ENCODE data around the gene SLC37A4. TPM values are rescaled to one million over a fixed set of nuclear protein-coding genes. Genes with fewer than 3 reads are reported as not detected.
A peak's percentile ranks its signal among the peaks of the same experiment; 100 is the strongest.
"Not testable (repeated sequence)": the region's sequence is repeated elsewhere in the genome, so short reads cannot be mapped to it uniquely, and the experiment has no call there.

SLC37A4 gene
- total RNA-seq, 2 experiments from 2014 or later = 14.8 to 16.6 TPM

DNA sequence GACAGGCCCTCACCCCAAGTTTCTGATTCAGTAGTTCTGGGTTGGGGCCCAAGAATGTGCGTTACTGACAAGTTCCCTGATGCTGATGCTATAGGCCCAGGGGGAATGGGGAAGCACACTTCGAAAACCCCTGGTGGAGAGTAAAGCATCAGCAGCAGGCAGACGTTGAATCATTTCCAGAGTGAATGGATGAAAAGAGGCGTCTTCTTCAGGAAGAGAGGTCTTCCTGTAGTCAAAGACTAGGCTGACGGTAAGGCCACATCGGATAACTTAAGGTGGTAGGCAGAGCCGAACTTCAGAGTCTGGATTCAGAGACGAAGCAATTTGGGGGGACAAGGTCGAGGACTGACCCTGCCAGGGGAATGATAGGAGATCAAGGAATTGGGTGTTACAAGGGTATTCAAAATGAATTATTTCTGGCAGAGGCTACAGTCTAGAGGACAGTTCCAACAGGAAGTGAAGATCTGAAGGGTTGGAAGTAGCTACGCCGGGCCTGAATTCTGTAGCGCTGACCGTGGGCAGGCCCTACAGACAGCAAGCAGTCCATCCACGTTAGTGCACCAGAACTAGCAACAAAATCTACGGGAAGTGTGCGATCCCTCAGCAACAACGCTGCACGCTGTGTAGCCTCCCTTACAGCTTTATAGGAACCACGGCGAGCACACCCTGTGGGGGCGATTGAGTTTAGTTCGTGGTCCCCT, 33.6 kb downstream of the SLC37A4 start:
- Histone ChIP-seq H2AFZ (ENCODE audit: low read length) (peak overlapping the region; percentile 48), H3K9me3 (ENCODE audit: low read length) (no peaks in the 10 kb centered on the region), H3K4me2 (ENCODE audit: low read length) (peak overlapping the region; percentile 90), H3K36me3 (ENCODE audit: insufficient read depth, low read length) (peaks cover 37% of the 10 kb centered on the region), H3K4me3 (ENCODE audit: low read depth, low read length, poor library complexity, severe bottlenecking) (peak overlapping the region; percentile 88), H3K9me2 (ENCODE audit: insufficient read depth, low read length) (no peaks in the 10 kb centered on the region), H3K79me2 (ENCODE audit: insufficient read depth, low read depth, low read length) (peaks cover 33% of the 10 kb centered on the region; the same call in 1 of the 2 replicates), H3K4me1 (ENCODE audit: insufficient read depth, low read length, poor library complexity, severe bottlenecking) (peaks cover 19% of the 10 kb centered on the region), H3K27ac (ENCODE audit: low read depth, low read length, poor library complexity, severe bottlenecking) (peak overlapping the region; percentile 50), H4K20me1 (ENCODE audit: insufficient read depth, low read length) (no peaks in the 10 kb centered on the region)
- CTCF ChIA-PET (ENCODE audit: unreplicated experiment) = interaction anchor here (0.6 to 0.8 kb wide), 4 partner anchors 12 to 105 kb away, joined by 3 to 4 read pairs (median 3); no protein-coding TSS in a partner anchor
- TSS peak; percentile 81 for BruUV-seq (replicated peaks)
- TF ChIP-seq, protein P1, sequence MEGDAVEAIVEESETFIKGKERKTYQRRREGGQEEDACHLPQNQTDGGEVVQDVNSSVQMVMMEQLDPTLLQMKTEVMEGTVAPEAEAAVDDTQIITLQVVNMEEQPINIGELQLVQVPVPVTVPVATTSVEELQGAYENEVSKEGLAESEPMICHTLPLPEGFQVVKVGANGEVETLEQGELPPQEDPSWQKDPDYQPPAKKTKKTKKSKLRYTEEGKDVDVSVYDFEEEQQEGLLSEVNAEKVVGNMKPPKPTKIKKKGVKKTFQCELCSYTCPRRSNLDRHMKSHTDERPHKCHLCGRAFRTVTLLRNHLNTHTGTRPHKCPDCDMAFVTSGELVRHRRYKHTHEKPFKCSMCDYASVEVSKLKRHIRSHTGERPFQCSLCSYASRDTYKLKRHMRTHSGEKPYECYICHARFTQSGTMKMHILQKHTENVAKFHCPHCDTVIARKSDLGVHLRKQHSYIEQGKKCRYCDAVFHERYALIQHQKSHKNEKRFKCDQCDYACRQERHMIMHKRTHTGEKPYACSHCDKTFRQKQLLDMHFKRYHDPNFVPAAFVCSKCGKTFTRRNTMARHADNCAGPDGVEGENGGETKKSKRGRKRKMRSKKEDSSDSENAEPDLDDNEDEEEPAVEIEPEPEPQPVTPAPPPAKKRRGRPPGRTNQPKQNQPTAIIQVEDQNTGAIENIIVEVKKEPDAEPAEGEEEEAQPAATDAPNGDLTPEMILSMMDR (conservative IDR thresholded peaks at IDR 0.05; ENCODE audit: low read length) = peak; percentile 65
- TF ChIP-seq EZH2phosphoT487 (IDR thresholded peaks at IDR 0.05; ENCODE audit: borderline replicate concordance, low read depth, low read length) = no peak
- POLR2A ChIA-PET = interaction anchor here (0.6 to 1.7 kb wide), 11 partner anchors 18 to 779 kb away, joined by 3 to 12 read pairs (median 3); partner anchors contain the start of genes HYOU1, RPS25, TRAPPC4 and VPS11
- peak; percentile 69 for DNase-seq (ENCODE audit: low spot score)
- intact Hi-C loops (cut with micrococcal nuclease; ENCODE audit: unreplicated experiment) = no loop called here

DNA sequence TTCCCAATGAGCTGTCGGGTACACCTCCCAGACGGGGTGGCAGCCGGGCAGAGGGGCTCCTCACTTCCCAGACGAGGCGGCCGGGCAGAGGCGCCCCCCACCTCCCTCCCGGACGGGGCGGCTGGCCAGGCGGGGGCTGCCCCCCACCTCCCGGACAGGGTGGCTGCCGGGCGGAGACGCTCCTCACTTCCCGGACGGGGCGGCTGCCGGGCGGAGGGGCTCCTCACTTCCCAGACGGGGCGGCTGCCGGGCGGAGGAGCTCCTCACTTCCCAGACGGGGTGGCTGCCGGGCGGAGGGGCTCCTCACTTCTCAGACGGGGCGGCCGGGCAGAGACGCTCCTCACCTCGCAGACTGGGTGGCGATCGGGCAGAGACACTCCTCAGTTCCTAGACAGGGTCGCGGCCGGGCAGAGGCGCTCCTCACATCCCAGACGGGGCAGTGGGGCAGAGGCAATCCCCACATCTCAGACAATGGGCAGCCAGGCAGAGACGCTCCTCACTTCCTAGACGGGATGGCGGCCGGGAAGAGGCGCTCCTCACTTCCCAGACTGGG, 39.1 kb downstream of the SLC37A4 start:
- H3K79me2 ChIP-seq (ENCODE audit: insufficient read depth, low read depth, low read length); H4K20me1 ChIP-seq (ENCODE audit: insufficient read depth, low read length); POLR2A ChIA-PET; H3K36me3 ChIP-seq (ENCODE audit: insufficient read depth, low read length); DNase-seq (ENCODE audit: low spot score); H2AFZ ChIP-seq (ENCODE audit: low read length); CTCF ChIA-PET (ENCODE audit: unreplicated experiment); H3K9me3 ChIP-seq (ENCODE audit: low read length); H3K4me2 ChIP-seq (ENCODE audit: low read length); intact Hi-C loops (cut with micrococcal nuclease; ENCODE audit: unreplicated experiment); H3K9me2 ChIP-seq (ENCODE audit: insufficient read depth, low read length); H3K4me1 ChIP-seq (ENCODE audit: insufficient read depth, low read length, poor library complexity, severe bottlenecking); H3K27ac ChIP-seq (ENCODE audit: low read depth, low read length, poor library complexity, severe bottlenecking); BruUV-seq (replicated peaks); H3K4me3 ChIP-seq (ENCODE audit: low read depth, low read length, poor library complexity, severe bottlenecking): not testable (repeated sequence)

DNA sequence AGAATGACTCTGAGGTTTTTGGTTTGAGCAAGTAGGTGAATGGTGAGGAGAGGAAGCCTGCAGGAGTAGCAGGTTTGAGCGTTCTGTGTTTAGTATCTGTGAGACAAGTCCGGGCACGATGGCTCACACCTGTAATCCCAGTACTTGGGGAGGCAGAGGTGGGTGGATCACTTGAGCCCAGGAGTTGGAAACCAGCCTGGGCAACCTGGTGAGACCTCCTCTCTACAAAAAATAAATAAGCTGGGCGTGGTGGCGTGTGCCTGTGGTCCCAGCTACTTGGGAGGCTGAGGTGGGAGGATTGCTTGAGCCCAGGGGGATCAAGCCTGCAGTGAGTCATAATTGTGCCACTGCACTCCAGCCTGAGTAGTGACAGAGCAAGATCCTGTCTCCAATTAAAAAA, 42.4 kb downstream of the SLC37A4 start:
- no peaks in the 10 kb centered on the region for H3K9me3 ChIP-seq (ENCODE audit: low read length)
- no peaks in the 10 kb centered on the region for H3K9me2 ChIP-seq (ENCODE audit: insufficient read depth, low read length)
- DNase-seq (ENCODE audit: low spot score) = no peak
- ChIA-PET POLR2A (no interaction called here), CTCF (ENCODE audit: unreplicated experiment) (no interaction called here)
- H3K27ac ChIP-seq (ENCODE audit: low read depth, low read length, poor library complexity, severe bottlenecking) = no peak overlapping the region
- no peak for TF ChIP-seq EZH2phosphoT487 (IDR thresholded peaks at IDR 0.05; ENCODE audit: borderline replicate concordance, low read depth, low read length)
- TF ChIP-seq, protein P1 (conservative IDR thresholded peaks at IDR 0.05; ENCODE audit: low read length) = no peak
- no TSS peak for BruUV-seq (replicated peaks)
- no peak overlapping the region for H3K4me2 ChIP-seq (ENCODE audit: low read length)
- H3K79me2 ChIP-seq (ENCODE audit: insufficient read depth, low read depth, low read length) = no peaks in the 10 kb centered on the region
- no peak overlapping the region for H2AFZ ChIP-seq (ENCODE audit: low read length)
- no peaks in the 10 kb centered on the region for H4K20me1 ChIP-seq (ENCODE audit: insufficient read depth, low read length)
- no peaks in the 10 kb centered on the region; the same call in 1 of the 2 replicates for H3K36me3 ChIP-seq (ENCODE audit: insufficient read depth, low read length)
- no peak overlapping the region for H3K4me3 ChIP-seq (ENCODE audit: low read depth, low read length, poor library complexity, severe bottlenecking)
- intact Hi-C loops (cut with micrococcal nuclease; ENCODE audit: unreplicated experiment) = no loop called here
- H3K4me1 ChIP-seq (ENCODE audit: insufficient read depth, low read length, poor library complexity, severe bottlenecking) = no peaks in the 10 kb centered on the region
